ENCODE data around the gene APOBEC3F.

GRCh38 chr22:39087098-39087497 is 46.4 kb downstream of the APOBEC3F start:
- TF ChIP-seq CTCF (IDR thresholded peaks at IDR 0.05): no peak
- no peak for TF ChIP-seq POLR2A (IDR thresholded peaks at IDR 0.05)

Data from right lobe of liver (tissue), 4 donors.